CD4-positive, alpha-beta T cell treated with Interferon alpha-2 for 1 hour (primary cell): ENCODE data around the gene ABCG4.

Experiments used
- DNase-seq, 2 donors: peaks; one replicate each; pipeline ENCODE4 v3.0.0-alpha.2; 2020 to 2022

Gene ABCG4

DNA sequence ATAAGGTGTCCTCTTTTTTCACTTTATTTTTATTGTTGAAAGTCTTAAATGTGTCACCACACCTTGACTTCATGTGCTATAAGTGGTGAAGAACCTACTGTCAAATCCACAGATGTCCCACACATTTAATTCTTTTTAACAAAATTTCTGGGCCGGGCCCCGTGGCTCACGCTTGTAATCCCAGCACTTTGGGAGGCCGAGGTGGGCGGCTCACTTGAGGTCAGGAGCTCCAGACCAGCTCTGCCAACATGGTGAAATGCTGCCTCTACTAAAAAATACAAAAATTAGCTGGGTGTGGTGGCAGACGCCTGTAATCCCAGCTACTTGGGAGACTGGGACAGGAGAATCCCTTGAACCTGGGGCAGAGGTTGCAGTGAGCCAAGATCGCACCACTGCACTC, 60.3 kb downstream of the ABCG4 start:
- DNase-seq, result no peak

GRCh38 chr11:119210050-119210449, 61.2 kb downstream of the ABCG4 start:
- no peak for DNase-seq
